Epithelial cell of proximal tubule (primary cell): ENCODE results near the gene TSSK3. TPM values are rescaled to one million over a fixed set of nuclear protein-coding genes. Genes with fewer than 3 reads are reported as not detected.

Source experiments
- DNase-seq: peaks from one replicate; pipeline ENCODE4 v3.0.0-alpha.2; 2011; ENCODE audit warnings: low read depth
- H3K4me3 ChIP-seq: 2 replicates; pipeline ENCODE4 v1.5.1; 2011; ENCODE audit warnings: low read depth, mild to moderate bottlenecking, low read length
- CTCF ChIP-seq: conservative IDR thresholded peaks from 2 replicates; pipeline ENCODE4 v1.5.1; 2012; ENCODE audit warnings: low read depth, mild to moderate bottlenecking, low read length
- total RNA-seq: library from RNA; depleted of rRNA; stranded (reverse); fragments of >200 nt; gene quantifications from 2 replicates; pipeline ENCODE4 v1.2.3, GENCODE V29; 2015

The TSSK3 gene
- total RNA-seq, 1 donor from 2014 or later, result not detected

GRCh38 chr1:32330558-32331151 lies 31.7 kb upstream of the TSSK3 start:
- TF ChIP-seq CTCF, result no peak
- no peak for DNase-seq

GRCh38 chr1:32331549-32331948 lies 30.8 kb upstream of the TSSK3 start:
- no peak for DNase-seq
- TF ChIP-seq CTCF, result no peak
- H3K4me3 ChIP-seq, result no peak overlapping the region

More at GRCh38 chr1:32330558-32331151, 31.7 kb upstream of the TSSK3 start:
- no peak overlapping the region for H3K4me3 ChIP-seq

- no peak overlapping the region for H3K4me3 ChIP-seq
- TF ChIP-seq CTCF, result no peak
- no peak for DNase-seq
These were observed 29.9 kb upstream of the TSSK3 start for GRCh38 chr1:32332290-32333079.

- TF ChIP-seq CTCF, result no peak
These were observed 28.9 kb upstream of the TSSK3 start for GRCh38 chr1:32333251-32333963.

GRCh38 chr1:32334274-32334861 lies 28.0 kb upstream of the TSSK3 start:
- TF ChIP-seq CTCF, result no peak
- no peak for DNase-seq
- H3K4me3 ChIP-seq, result peak overlapping the region; percentile 72

More at GRCh38 chr1:32333251-32333963, 28.9 kb upstream of the TSSK3 start:
- H3K4me3 ChIP-seq, result no peak overlapping the region
- no peak for DNase-seq

- DNase-seq, result no peak
- peak; percentile 65 for TF ChIP-seq CTCF
- H3K4me3 ChIP-seq, result peak overlapping the region; percentile 72
These were observed 27.3 kb upstream of the TSSK3 start for GRCh38 chr1:32334864-32335534.
